ENCODE data around the gene VMO1.

VMO1 gene

DNA sequence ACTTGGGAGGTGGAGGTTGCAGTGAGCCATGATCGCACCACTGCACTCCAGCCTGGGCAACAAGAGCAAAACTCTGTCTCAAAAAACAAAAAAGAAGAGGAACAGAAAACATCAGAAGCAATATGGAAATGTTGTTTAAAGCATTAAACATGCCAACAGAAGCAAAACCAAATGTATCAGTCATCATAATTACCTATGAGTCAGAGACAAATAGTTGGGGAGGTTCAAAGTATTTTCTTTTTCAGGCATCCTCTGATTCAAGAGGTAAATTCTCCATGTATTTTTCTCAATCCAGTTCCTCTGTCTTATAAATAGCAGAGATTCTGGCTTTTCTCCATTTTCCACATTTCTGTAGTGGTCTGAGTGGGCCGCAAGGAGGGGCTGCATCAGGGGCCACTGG lies 16.5 kb downstream of the VMO1 start:
- H3K14ac ChIP-seq (ENCODE audit: low read length in 2 of 2): no peak overlapping the region
- no peak overlapping the region for H3K23ac ChIP-seq (ENCODE audit: low read length in 2 of 2)
- no peak overlapping the region for H3K27ac ChIP-seq (ENCODE audit: low read length, poor library complexity, severe bottlenecking)
- no peak overlapping the region for H3K4me2 ChIP-seq (ENCODE audit: low read length, poor library complexity, severe bottlenecking)
- H3K9me3 ChIP-seq (ENCODE audit: control insufficient read depth, low read length): no peaks in the 10 kb centered on the region
- H3K36me3 ChIP-seq (ENCODE audit: control insufficient read depth in 1 of 2, insufficient read depth in 2 of 2, low read depth in 1 of 2, low read length in 2 of 2): no peaks in the 10 kb centered on the region
- no peak for DNase-seq
- H4K91ac ChIP-seq (ENCODE audit: low read length): no peak overlapping the region
- H2AK5ac ChIP-seq (ENCODE audit: low read length, severe bottlenecking): no peak overlapping the region
- H3K4me3 ChIP-seq (ENCODE audit: insufficient read depth in 1 of 2, low read depth in 1 of 2, low read length in 2 of 2): no peak overlapping the region
- 100% methylated on average over 1 of the region's 2 CpGs for WGBS
- no peak overlapping the region for H2BK15ac ChIP-seq (ENCODE audit: low read depth, poor library complexity, severe bottlenecking)
- no peak overlapping the region for H3K18ac ChIP-seq (ENCODE audit: low read depth in 1 of 2, low read length in 2 of 2)
- no peak overlapping the region for H4K8ac ChIP-seq (ENCODE audit: low read length)
- no peaks in the 10 kb centered on the region for H3K4me1 ChIP-seq (ENCODE audit: control insufficient read depth, insufficient read depth, low read depth, low read length)
- no peak overlapping the region for H2BK120ac ChIP-seq (ENCODE audit: low read depth, low read length)
- no peak overlapping the region for H2AFZ ChIP-seq (ENCODE audit: low read depth, low read length)
- peaks cover 29 to 36% of the 10 kb centered on the region in 2 experiments for H3K27me3 ChIP-seq (ENCODE audit: control insufficient read depth in 1 of 2, insufficient read depth in 1 of 2, low read length in 2 of 2)
- no peaks in the 10 kb centered on the region for H3K79me1 ChIP-seq (replicated peaks; ENCODE audit: low read length, poor library complexity, severe bottlenecking)
- no peak overlapping the region for H2BK12ac ChIP-seq (ENCODE audit: low read length in 2 of 2)
- H3K4ac ChIP-seq (ENCODE audit: low read depth in 1 of 2, low read length in 2 of 2): no peak overlapping the region
- H2BK5ac ChIP-seq (ENCODE audit: low read depth, low read length, poor library complexity, severe bottlenecking): no peak overlapping the region
- H3K9ac ChIP-seq (ENCODE audit: low read length): no peak overlapping the region

- no peaks in the 10 kb centered on the region for H3K79me1 ChIP-seq (replicated peaks; ENCODE audit: low read length, poor library complexity, severe bottlenecking)
- no peaks in the 10 kb centered on the region for H3K4me1 ChIP-seq (ENCODE audit: control insufficient read depth, insufficient read depth, low read depth, low read length)
- H3K14ac ChIP-seq (ENCODE audit: low read length in 2 of 2): no peak overlapping the region
- no peaks in the 10 kb centered on the region for H3K9me3 ChIP-seq (ENCODE audit: control insufficient read depth, low read length)
- no peak overlapping the region for H2BK15ac ChIP-seq (ENCODE audit: low read depth, poor library complexity, severe bottlenecking)
- H3K23ac ChIP-seq (ENCODE audit: low read length in 2 of 2): no peak overlapping the region
- H2AFZ ChIP-seq (ENCODE audit: low read depth, low read length): no peak overlapping the region
- no peak overlapping the region for H2BK120ac ChIP-seq (ENCODE audit: low read depth, low read length)
- no peak overlapping the region for H3K4me2 ChIP-seq (ENCODE audit: low read length, poor library complexity, severe bottlenecking)
- H3K4ac ChIP-seq (ENCODE audit: low read depth in 1 of 2, low read length in 2 of 2): no peak overlapping the region
- no peak overlapping the region for H4K8ac ChIP-seq (ENCODE audit: low read length)
- no peak overlapping the region for H3K9ac ChIP-seq (ENCODE audit: low read length)
- H3K4me3 ChIP-seq (ENCODE audit: insufficient read depth in 1 of 2, low read depth in 1 of 2, low read length in 2 of 2): no peak overlapping the region
- no peak overlapping the region for H2BK12ac ChIP-seq (ENCODE audit: low read length in 2 of 2)
- H3K18ac ChIP-seq (ENCODE audit: low read depth in 1 of 2, low read length in 2 of 2): no peak overlapping the region
- no peak overlapping the region for H2BK5ac ChIP-seq (ENCODE audit: low read depth, low read length, poor library complexity, severe bottlenecking)
- H3K27me3 ChIP-seq (ENCODE audit: control insufficient read depth in 1 of 2, insufficient read depth in 1 of 2, low read length in 2 of 2): peaks cover 23 to 33% of the 10 kb centered on the region in 2 experiments
- no peak for DNase-seq
- no peak overlapping the region for H3K27ac ChIP-seq (ENCODE audit: low read length, poor library complexity, severe bottlenecking)
- WGBS: 86% methylated on average over 6 of the region's 6 CpGs
- no peaks in the 10 kb centered on the region for H3K36me3 ChIP-seq (ENCODE audit: control insufficient read depth in 1 of 2, insufficient read depth in 2 of 2, low read depth in 1 of 2, low read length in 2 of 2)
- H2AK5ac ChIP-seq (ENCODE audit: low read length, severe bottlenecking): no peak overlapping the region
- H4K91ac ChIP-seq (ENCODE audit: low read length): no peak overlapping the region
Measured at GRCh38 chr17:4768298-4768697, 17.9 kb downstream of the VMO1 start.

DNA sequence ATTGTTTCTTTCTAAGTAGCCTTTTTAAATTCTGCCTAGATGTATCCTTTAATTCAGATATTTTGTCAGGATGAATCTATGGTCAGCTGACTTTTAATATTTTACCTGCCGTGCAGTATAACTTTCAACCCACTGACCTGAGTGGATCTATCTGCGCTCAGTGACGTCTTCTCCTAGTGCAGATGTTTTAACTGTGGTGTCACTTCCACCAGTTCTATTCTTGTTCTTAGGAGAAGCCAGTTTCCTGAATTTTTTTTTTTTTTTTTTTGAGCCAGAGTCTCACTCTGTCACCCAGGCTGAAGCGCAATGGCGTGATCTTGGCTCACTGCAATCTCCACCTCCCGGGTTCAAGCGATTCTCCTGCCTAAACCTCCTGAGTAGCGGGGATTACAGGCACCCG lies 19.4 kb downstream of the VMO1 start:
- Histone ChIP-seq H2AK5ac (ENCODE audit: low read length, severe bottlenecking) (no peak overlapping the region), H3K14ac (ENCODE audit: low read length in 2 of 2) (no peak overlapping the region), H2AFZ (ENCODE audit: low read depth, low read length) (no peak overlapping the region), H3K4ac (ENCODE audit: low read depth in 1 of 2, low read length in 2 of 2) (no peak overlapping the region), H3K27me3 (ENCODE audit: control insufficient read depth in 1 of 2, insufficient read depth in 1 of 2, low read length in 2 of 2) (peaks cover 14 to 20% of the 10 kb centered on the region in 2 experiments), H3K4me2 (ENCODE audit: low read length, poor library complexity, severe bottlenecking) (no peak overlapping the region), H4K8ac (ENCODE audit: low read length) (no peak overlapping the region), H3K9me3 (ENCODE audit: control insufficient read depth, low read length) (no peaks in the 10 kb centered on the region), H3K36me3 (ENCODE audit: control insufficient read depth in 1 of 2, insufficient read depth in 2 of 2, low read depth in 1 of 2, low read length in 2 of 2) (no peaks in the 10 kb centered on the region), H3K79me1 (replicated peaks; ENCODE audit: low read length, poor library complexity, severe bottlenecking) (no peaks in the 10 kb centered on the region), H2BK120ac (ENCODE audit: low read depth, low read length) (no peak overlapping the region), H4K91ac (ENCODE audit: low read length) (no peak overlapping the region), H2BK15ac (ENCODE audit: low read depth, poor library complexity, severe bottlenecking) (no peak overlapping the region), H3K23ac (ENCODE audit: low read length in 2 of 2) (no peak overlapping the region), H2BK12ac (ENCODE audit: low read length in 2 of 2) (no peak overlapping the region), H3K9ac (ENCODE audit: low read length) (no peak overlapping the region), H3K18ac (ENCODE audit: low read depth in 1 of 2, low read length in 2 of 2) (no peak overlapping the region), H3K4me1 (ENCODE audit: control insufficient read depth, insufficient read depth, low read depth, low read length) (no peaks in the 10 kb centered on the region), H2BK5ac (ENCODE audit: low read depth, low read length, poor library complexity, severe bottlenecking) (no peak overlapping the region), H3K27ac (ENCODE audit: low read length, poor library complexity, severe bottlenecking) (no peak overlapping the region), H3K4me3 (ENCODE audit: insufficient read depth in 1 of 2, low read depth in 1 of 2, low read length in 2 of 2) (no peak overlapping the region)
- DNase-seq: no peak
- 98% methylated on average over 9 of the region's 9 CpGs for WGBS

- no peak overlapping the region for H2AK5ac ChIP-seq (ENCODE audit: low read length, severe bottlenecking)
- no peak overlapping the region for H3K14ac ChIP-seq (ENCODE audit: low read length in 2 of 2)
- H2BK5ac ChIP-seq (ENCODE audit: low read depth, low read length, poor library complexity, severe bottlenecking): no peak overlapping the region
- H3K23ac ChIP-seq (ENCODE audit: low read length in 2 of 2): no peak overlapping the region
- H4K91ac ChIP-seq (ENCODE audit: low read length): no peak overlapping the region
- H2BK15ac ChIP-seq (ENCODE audit: low read depth, poor library complexity, severe bottlenecking): no peak overlapping the region
- no peak overlapping the region for H2AFZ ChIP-seq (ENCODE audit: low read depth, low read length)
- H3K4me1 ChIP-seq (ENCODE audit: control insufficient read depth, insufficient read depth, low read depth, low read length): no peaks in the 10 kb centered on the region
- 83% methylated on average over 2 of the region's 3 CpGs for WGBS
- H3K4me3 ChIP-seq (ENCODE audit: insufficient read depth in 1 of 2, low read depth in 1 of 2, low read length in 2 of 2): no peak overlapping the region
- H2BK120ac ChIP-seq (ENCODE audit: low read depth, low read length): no peak overlapping the region
- peaks cover 9 to 15% of the 10 kb centered on the region in 2 experiments for H3K27me3 ChIP-seq (ENCODE audit: control insufficient read depth in 1 of 2, insufficient read depth in 1 of 2, low read length in 2 of 2)
- no peak overlapping the region for H3K18ac ChIP-seq (ENCODE audit: low read depth in 1 of 2, low read length in 2 of 2)
- H3K4me2 ChIP-seq (ENCODE audit: low read length, poor library complexity, severe bottlenecking): no peak overlapping the region
- H3K36me3 ChIP-seq (ENCODE audit: control insufficient read depth in 1 of 2, insufficient read depth in 2 of 2, low read depth in 1 of 2, low read length in 2 of 2): no peaks in the 10 kb centered on the region
- no peaks in the 10 kb centered on the region for H3K9me3 ChIP-seq (ENCODE audit: control insufficient read depth, low read length)
- H4K8ac ChIP-seq (ENCODE audit: low read length): no peak overlapping the region
- no peak overlapping the region for H3K27ac ChIP-seq (ENCODE audit: low read length, poor library complexity, severe bottlenecking)
- H2BK12ac ChIP-seq (ENCODE audit: low read length in 2 of 2): no peak overlapping the region
- H3K9ac ChIP-seq (ENCODE audit: low read length): no peak overlapping the region
- H3K4ac ChIP-seq (ENCODE audit: low read depth in 1 of 2, low read length in 2 of 2): no peak overlapping the region
- H3K79me1 ChIP-seq (replicated peaks; ENCODE audit: low read length, poor library complexity, severe bottlenecking): no peaks in the 10 kb centered on the region
- DNase-seq: no peak
Measured at GRCh38 chr17:4766201-4766600, 20.0 kb downstream of the VMO1 start.

All from mesenchymal stem cell (in vitro differentiated cells and primary cell).